ENCODE results near the gene SPACA7.

DNA sequence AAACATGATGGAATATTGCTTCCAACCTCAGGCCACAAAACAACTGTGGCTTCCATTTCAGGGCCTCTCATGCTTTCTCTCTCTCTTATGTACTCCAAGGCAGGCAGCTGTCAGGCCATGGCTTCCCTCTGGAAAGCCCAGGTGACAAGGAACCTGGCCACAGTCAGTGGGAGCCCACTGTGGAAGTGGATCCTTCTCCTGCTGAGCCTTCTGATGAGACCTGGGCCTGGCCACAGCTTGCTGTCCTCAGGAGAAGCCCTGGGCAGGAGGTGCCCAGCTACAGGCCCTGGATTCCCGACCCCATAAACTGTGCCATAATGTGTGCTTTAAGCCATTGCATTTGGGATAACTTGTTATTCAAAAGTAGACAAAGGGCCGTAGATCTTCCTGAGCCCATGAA is 71.2 kb downstream of the SPACA7 start:
- TF ChIP-seq CTCF (IDR thresholded peaks at IDR 0.05): no peak
- no peak for TF ChIP-seq POLR2A (IDR thresholded peaks at IDR 0.05)

All from body of pancreas (tissue), 4 donors.